NCI-H345 (cell line): ENCODE results near the gene XYLT1.
A peak's percentile ranks its signal among the peaks of the same experiment; 100 is the strongest.

ENCODE experiments used
- DNase-seq: peaks from one replicate; lab custom pipeline; 2025; lab: John Stamatoyannopoulos, UW

XYLT1 gene

GRCh38 chr16:17228708-17229055 is 242.1 kb downstream of the XYLT1 start:
- DNase-seq: no peak

GRCh38 chr16:17228048-17228707 is 242.6 kb downstream of the XYLT1 start:
- no peak for DNase-seq

- no peak for DNase-seq
Measured at GRCh38 chr16:17227278-17227677, 243.5 kb downstream of the XYLT1 start.

- DNase-seq: no peak
Measured at GRCh38 chr16:17225541-17225940, 245.2 kb downstream of the XYLT1 start.

GRCh38 chr16:17224879-17225281 is 245.9 kb downstream of the XYLT1 start:
- DNase-seq: no peak

GRCh38 chr16:17224350-17224749 is 246.4 kb downstream of the XYLT1 start:
- DNase-seq: no peak

GRCh38 chr16:17223576-17223975 is 247.2 kb downstream of the XYLT1 start:
- no peak for DNase-seq

GRCh38 chr16:17222871-17223401 is 247.8 kb downstream of the XYLT1 start:
- DNase-seq: no peak

- no peak for DNase-seq
Measured at GRCh38 chr16:17219991-17220390, 250.8 kb downstream of the XYLT1 start.

GRCh38 chr16:17215936-17216335 is 254.8 kb downstream of the XYLT1 start:
- DNase-seq: no peak

- DNase-seq: no peak
Measured at GRCh38 chr16:17215306-17215705, 255.5 kb downstream of the XYLT1 start.

GRCh38 chr16:17213974-17214373 is 256.8 kb downstream of the XYLT1 start:
- no peak for DNase-seq

GRCh38 chr16:17213025-17213424 is 257.7 kb downstream of the XYLT1 start:
- DNase-seq: no peak

GRCh38 chr16:17212606-17213005 is 258.2 kb downstream of the XYLT1 start:
- no peak for DNase-seq

- DNase-seq: peak; percentile 13
Measured at GRCh38 chr16:17211797-17212196, 259.0 kb downstream of the XYLT1 start.

- no peak for DNase-seq
Measured at GRCh38 chr16:17206712-17207111, 264.0 kb downstream of the XYLT1 start.

- peak; percentile 46 for DNase-seq
Measured at GRCh38 chr16:17205279-17206211, 265.2 kb downstream of the XYLT1 start.

GRCh38 chr16:17204644-17205043 is 266.1 kb downstream of the XYLT1 start:
- DNase-seq: no peak

- DNase-seq: no peak
Measured at GRCh38 chr16:17204206-17204605, 266.6 kb downstream of the XYLT1 start.

GRCh38 chr16:17203424-17203823 is 267.3 kb downstream of the XYLT1 start:
- peak; percentile 19 for DNase-seq

GRCh38 chr16:17199135-17199534 is 271.6 kb downstream of the XYLT1 start:
- DNase-seq: no peak

GRCh38 chr16:17196526-17196925 is 274.2 kb downstream of the XYLT1 start:
- DNase-seq: no peak

- DNase-seq: no peak
Measured at GRCh38 chr16:17194190-17194780, 276.5 kb downstream of the XYLT1 start.
